Progenitor cell of endocrine pancreas (in vitro differentiated cells): ENCODE data around the gene TFAP2E. TPM values are rescaled to one million over a fixed set of nuclear protein-coding genes. Genes with fewer than 3 reads are reported as not detected.

ENCODE experiments used
- DNase-seq: peaks from one replicate; pipeline ENCODE4 v3.0.0; 2021; ENCODE audit warnings: low spot score; ENCODE audit not compliant: unreplicated experiment
- H3K27ac Mint-ChIP-seq: 2 replicates; pipeline ENCODE4 v1.8.0; 2021; ENCODE audit warnings: mild to moderate bottlenecking, moderate library complexity, mixed read lengths
- H3K27me3 Mint-ChIP-seq: 2 replicates; pipeline ENCODE4 v1.8.0; 2021; ENCODE audit warnings: mixed read lengths
- H3K36me3 Mint-ChIP-seq: 2 replicates; pipeline ENCODE4 v1.8.0; 2022; ENCODE audit warnings: mixed read lengths; ENCODE audit not compliant: insufficient read depth
- H3K4me1 Mint-ChIP-seq: 2 replicates; pipeline ENCODE4 v1.8.0; 2021; ENCODE audit warnings: low read depth, mixed read lengths
- H3K4me3 Mint-ChIP-seq: 2 replicates; pipeline ENCODE4 v1.8.0; 2021; ENCODE audit warnings: low read depth, mild to moderate bottlenecking, moderate library complexity, mixed read lengths
- H3K9me3 Mint-ChIP-seq: 2 replicates; pipeline ENCODE4 v1.8.0; 2021; ENCODE audit warnings: low read depth, mixed read lengths
- total RNA-seq: library from RNA; stranded (reverse); gene quantifications from 2 replicates; pipeline ENCODE4 v1.2.1, GENCODE V29; 2021
- TF ChIP-seq, protein P1 (sequence below): fragments of 200-600 bp; sonication (generic); IDR thresholded peaks from one replicate; pipeline ENCODE4 v1.5.0; 2021; ENCODE audit warnings: antibody characterized with exemption, mild to moderate bottlenecking; ENCODE audit not compliant: unreplicated experiment

Gene TFAP2E
- total RNA-seq, 1 donor from 2014 or later = 0.55 TPM

DNA sequence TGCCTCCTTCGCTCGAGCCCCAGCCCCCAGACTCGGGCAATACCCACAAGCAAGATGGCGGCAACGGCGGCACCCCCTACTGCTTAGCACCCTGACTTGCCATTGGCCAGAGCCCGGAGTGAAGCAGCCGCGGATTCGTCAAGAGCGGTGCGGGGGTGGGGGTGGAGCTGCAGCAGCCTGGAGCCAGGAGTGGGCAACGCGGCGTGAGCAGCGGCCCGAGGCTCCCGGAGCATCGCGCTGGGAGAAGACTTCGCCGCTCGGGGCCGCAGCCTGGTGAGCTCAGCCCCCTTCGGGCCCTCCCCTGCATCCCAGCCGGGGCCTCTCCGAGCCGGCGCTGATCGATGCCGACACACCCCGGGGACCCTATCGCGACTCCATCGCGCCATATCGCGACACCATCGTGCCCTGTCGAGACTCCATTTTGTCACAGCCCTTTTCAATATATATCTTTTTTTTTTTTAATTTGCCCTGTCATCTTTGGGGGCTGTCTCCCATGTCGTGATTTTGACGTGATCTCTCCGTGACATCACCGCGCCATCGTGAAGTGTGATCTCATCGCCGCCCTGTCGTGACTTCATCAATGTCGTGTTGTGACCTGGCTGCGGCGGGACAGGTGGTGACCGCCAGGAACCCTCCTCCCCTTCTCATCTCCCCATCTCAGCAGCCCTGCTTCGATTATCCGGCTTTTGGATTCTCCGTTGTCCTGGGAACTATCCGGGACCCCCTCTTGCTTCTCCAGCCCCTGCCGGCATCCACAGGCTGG lies 15.3 kb upstream of the TFAP2E start, which contains the start of gene NCDN:
NCDN (plus strand) TSS at position 189 of the 763 bp plus-strand sequence; CDS start at position 581, 392 bp downstream.
- H3K4me3 Mint-ChIP-seq = peak within 1 kb of the TSS; percentile 92
- H3K27me3 Mint-ChIP-seq = no peaks in the 10 kb centered on the region
- H3K27ac Mint-ChIP-seq = peak within 1 kb of the TSS; percentile 98
- peaks cover 4% of the 10 kb centered on the region for H3K36me3 Mint-ChIP-seq
- no peaks in the 10 kb centered on the region for H3K9me3 Mint-ChIP-seq
- peaks cover 25% of the 10 kb centered on the region for H3K4me1 Mint-ChIP-seq
- TF ChIP-seq, protein P1, sequence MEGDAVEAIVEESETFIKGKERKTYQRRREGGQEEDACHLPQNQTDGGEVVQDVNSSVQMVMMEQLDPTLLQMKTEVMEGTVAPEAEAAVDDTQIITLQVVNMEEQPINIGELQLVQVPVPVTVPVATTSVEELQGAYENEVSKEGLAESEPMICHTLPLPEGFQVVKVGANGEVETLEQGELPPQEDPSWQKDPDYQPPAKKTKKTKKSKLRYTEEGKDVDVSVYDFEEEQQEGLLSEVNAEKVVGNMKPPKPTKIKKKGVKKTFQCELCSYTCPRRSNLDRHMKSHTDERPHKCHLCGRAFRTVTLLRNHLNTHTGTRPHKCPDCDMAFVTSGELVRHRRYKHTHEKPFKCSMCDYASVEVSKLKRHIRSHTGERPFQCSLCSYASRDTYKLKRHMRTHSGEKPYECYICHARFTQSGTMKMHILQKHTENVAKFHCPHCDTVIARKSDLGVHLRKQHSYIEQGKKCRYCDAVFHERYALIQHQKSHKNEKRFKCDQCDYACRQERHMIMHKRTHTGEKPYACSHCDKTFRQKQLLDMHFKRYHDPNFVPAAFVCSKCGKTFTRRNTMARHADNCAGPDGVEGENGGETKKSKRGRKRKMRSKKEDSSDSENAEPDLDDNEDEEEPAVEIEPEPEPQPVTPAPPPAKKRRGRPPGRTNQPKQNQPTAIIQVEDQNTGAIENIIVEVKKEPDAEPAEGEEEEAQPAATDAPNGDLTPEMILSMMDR = no peak
- DNase-seq = peak; percentile 93

DNA sequence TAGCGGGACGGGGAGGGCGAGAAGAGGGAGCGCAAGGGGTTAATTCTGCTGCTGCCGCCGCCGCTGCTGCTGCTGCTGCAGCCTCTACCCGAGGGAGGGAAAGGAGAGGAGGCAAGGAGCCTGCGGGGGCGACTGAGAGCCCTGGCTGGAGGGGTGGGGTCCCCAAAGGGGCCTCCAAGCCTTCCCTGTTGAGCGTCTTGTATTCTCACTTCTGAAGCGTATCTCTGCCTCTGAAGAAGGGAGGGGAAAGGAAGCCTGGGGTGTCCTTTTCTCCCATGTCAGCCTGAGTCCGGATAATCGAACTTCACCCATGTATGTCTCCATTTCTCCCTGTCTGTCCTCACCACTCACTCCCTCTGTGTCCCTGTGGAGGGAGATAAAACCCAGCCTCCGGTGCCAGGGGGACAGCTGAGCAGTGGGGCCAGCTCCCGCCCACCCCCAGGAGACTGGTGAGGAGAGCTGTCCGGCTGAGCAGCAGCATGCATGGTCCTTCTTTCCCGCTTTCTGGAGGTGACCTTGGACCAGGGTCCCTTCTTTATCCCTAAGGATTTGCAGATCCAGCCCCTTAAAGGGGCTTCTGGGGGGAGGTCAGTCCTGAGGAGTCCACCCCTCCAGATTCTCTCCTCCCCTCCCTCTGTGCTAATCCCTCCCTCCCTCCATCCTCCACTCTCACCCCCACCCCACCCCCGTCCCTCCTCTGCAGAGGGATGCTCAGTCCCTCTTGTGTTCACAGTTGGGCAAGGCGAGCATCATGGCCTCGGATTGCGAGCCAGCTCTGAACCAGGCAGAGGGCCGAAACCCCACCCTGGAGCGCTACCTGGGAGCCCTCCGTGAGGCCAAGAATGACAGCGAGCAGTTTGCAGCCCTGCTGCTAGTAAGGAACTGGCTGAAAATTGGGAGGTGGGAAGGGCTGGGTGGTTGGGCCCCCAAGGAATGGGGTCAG lies 14.5 kb upstream of the TFAP2E start:
- Mint-ChIP-seq H3K27ac (peak overlapping the region; percentile 98), H3K4me1 (peaks cover 24% of the 10 kb centered on the region), H3K27me3 (no peaks in the 10 kb centered on the region), H3K9me3 (no peaks in the 10 kb centered on the region), H3K36me3 (peaks cover 4% of the 10 kb centered on the region), H3K4me3 (peak overlapping the region; percentile 92)
- TF ChIP-seq, protein P1 = no peak
- no peak for DNase-seq

DNA sequence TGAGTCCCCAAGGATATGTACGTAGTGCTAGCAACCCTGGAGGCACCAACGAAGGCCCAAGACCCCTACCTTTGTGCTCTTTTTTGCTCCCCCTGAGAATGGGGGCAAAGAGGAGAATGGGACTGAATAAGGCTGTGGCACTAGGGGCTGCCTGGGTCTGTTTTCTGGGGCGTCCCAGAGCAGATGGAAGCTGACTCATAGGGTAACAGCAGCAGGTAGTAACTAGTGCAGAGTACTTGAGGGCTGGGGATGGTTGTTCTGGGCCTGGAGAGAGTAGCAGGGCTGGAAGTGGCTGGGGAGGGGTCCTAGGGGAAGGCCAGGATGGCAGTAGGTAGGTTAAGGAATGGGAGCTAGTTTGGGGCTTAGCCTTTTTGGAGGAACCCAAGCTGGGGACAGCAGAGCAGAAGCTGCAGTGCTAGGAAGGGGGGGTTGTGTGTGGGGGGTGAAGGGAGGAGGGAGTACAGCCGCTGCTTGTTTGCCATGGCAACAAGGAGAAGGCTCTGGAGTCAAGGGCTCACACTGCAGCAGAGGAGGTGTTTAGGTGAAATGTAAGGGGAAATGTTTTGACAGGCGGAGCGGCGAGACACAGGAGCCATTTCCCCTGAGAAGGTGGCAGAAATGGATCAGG lies 13.7 kb upstream of the TFAP2E start:
- Mint-ChIP-seq H3K4me3 (peak overlapping the region; percentile 50), H3K36me3 (peaks cover 5% of the 10 kb centered on the region), H3K9me3 (no peaks in the 10 kb centered on the region), H3K27ac (no peak overlapping the region), H3K4me1 (peaks cover 22% of the 10 kb centered on the region), H3K27me3 (no peaks in the 10 kb centered on the region)
- TF ChIP-seq, protein P1 = no peak
- no peak for DNase-seq

GRCh38 chr1:35560256-35561225 lies 12.6 kb upstream of the TFAP2E start:
- TF ChIP-seq, protein P1 = no peak

More at GRCh38 chr1:35560256-35561225, 12.6 kb upstream of the TFAP2E start:
- no peak overlapping the region for H3K27ac Mint-ChIP-seq
- no peaks in the 10 kb centered on the region for H3K9me3 Mint-ChIP-seq
- no peaks in the 10 kb centered on the region for H3K27me3 Mint-ChIP-seq
- no peak for DNase-seq
- H3K4me3 Mint-ChIP-seq = no peak overlapping the region
- H3K4me1 Mint-ChIP-seq = peaks cover 12% of the 10 kb centered on the region
- peaks cover 9% of the 10 kb centered on the region for H3K36me3 Mint-ChIP-seq
